Ishikawa (cell line): Measurements from ENCODE around the gene FBXO48.

Experiments
- CEBPB ChIP-seq: IDR thresholded peaks from 2 replicates; pipeline ENCODE4 v1.6.1; 2012
- EP300 ChIP-seq: IDR thresholded peaks from 2 replicates; pipeline ENCODE4 v1.6.1; 2012; ENCODE audit warnings: borderline replicate concordance
- NFIC ChIP-seq: IDR thresholded peaks from 2 replicates; pipeline ENCODE4 v1.6.1; 2012
- REST ChIP-seq: IDR thresholded peaks from 2 replicates; pipeline ENCODE4 v1.6.1; 2012; ENCODE audit warnings: low read depth, mild to moderate bottlenecking
- TAF1 ChIP-seq: IDR thresholded peaks from 2 replicates; pipeline ENCODE4 v1.6.1; 2012; ENCODE audit warnings: low read depth, mild to moderate bottlenecking
- TEAD4 ChIP-seq: IDR thresholded peaks from 2 replicates; pipeline ENCODE4 v1.6.1; 2012
- YY1 ChIP-seq: IDR thresholded peaks from 2 replicates; pipeline ENCODE4 v1.6.1; 2012; ENCODE audit warnings: low read depth

GRCh38 chr2:68506170-68506569, 39.1 kb upstream of the FBXO48 start:
- no peak for TF ChIP-seq TAF1
- TF ChIP-seq EP300: no peak
- TF ChIP-seq TEAD4: no peak
- no peak for TF ChIP-seq REST
- no peak for TF ChIP-seq CEBPB
- TF ChIP-seq NFIC: no peak
- no peak for TF ChIP-seq YY1
